ENCODE results near the gene KCNQ1OT1. TPM values are rescaled to one million over a fixed set of nuclear protein-coding genes. Genes with fewer than 3 reads are reported as not detected.

Gene KCNQ1OT1
- polyA plus RNA-seq, 1 of the 3 experiments (the other 2 are of a cell fraction): 0.03 TPM

DNA sequence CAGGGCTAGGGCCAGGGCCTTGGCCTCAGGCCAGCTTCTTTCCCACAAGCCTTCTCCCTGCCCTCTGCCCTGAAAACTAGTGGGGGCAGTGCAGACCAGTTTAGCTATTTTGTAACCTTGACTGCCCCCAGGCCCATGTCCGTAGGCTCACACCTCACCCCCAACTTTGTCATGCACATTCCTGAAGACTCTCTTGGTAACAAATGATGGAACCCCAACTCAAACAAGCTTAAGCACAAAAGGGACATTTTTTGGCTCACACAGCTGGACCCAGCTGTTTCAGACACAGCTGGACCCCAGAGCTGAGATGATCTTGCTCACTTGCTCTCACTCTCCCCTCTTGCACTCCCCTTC, 46.6 kb downstream of the KCNQ1OT1 start (continued):
- no peak for TF ChIP-seq MEF2A (IDR thresholded peaks at IDR 0.05; ENCODE audit: borderline replicate concordance, low read depth)
- no peak for TF ChIP-seq FOXM1 (IDR thresholded peaks at IDR 0.05; ENCODE audit: low read depth)
- TF ChIP-seq NFIC (IDR thresholded peaks at IDR 0.05; ENCODE audit: borderline replicate concordance): no peak
- TF ChIP-seq RCOR1 (IDR thresholded peaks at IDR 0.05; ENCODE audit: low read length): no peak
- TF ChIP-seq GABPA (IDR thresholded peaks at IDR 0.05; ENCODE audit: low read depth): no peak

DNA sequence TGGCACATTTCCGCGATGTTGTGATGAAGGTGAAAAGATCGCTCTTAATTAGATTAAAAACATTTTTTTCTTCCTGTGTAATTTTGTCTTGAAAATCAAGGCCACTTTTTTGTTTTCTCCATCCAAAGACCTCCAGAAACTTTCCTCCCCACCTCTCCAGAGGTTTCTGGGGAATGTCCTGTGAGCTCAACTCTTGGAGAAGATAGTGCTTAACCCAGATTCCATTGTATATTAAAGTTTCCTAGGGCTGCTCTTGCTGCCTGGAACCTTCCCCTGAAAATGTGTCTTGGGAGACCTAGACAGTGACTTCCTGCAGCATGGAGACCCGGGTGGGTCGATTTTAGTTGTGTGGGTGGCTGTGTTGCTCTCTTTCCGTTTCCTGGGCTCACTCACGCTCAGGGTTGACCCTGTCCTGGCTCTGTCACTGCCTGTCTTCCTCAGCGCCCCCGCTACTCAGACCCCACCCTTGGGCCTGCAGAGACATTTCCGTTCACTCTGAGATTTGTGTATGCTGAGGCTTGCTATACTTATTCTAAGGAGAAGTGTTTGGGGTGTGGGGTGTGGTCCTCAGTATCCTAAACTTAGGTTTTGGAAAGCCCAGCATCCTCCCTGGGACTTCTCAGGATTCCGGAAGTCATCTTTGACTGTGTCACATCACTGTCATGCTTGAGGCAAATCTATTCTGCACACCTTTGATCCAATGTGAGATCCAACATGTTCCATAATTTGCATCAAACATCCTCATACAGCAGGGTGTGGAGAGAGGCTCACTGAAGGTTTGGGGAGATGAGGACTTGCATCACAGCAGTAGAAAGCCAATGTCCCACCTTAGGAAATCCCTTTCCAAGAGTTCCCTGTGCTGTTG, 47.2 kb downstream of the KCNQ1OT1 start:
- Histone ChIP-seq H3K9me3 (peaks cover 19% of the 10 kb centered on the region), H3K4me2 (no peak overlapping the region), H3K4me3 (ENCODE audit: low read depth in 2 of 2, low read length in 1 of 2) (no peak overlapping the region; a peak in 1 of 4 replicates), H3K79me2 (ENCODE audit: insufficient read depth) (no peaks in the 10 kb centered on the region), H3F3A (replicated peaks; ENCODE audit: insufficient read depth) (no peaks in the 10 kb centered on the region), H3K9me2 (no peaks in the 10 kb centered on the region), H4K20me1 (ENCODE audit: insufficient read depth) (no peaks in the 10 kb centered on the region), H3K9ac (no peak overlapping the region), H2AFZ (ENCODE audit: low read depth) (no peak overlapping the region), H3K4me1 (ENCODE audit: control insufficient read depth in 1 of 2, insufficient read depth in 2 of 2, low read depth in 1 of 2, low read length in 1 of 2) (peaks cover 0 to 32% of the 10 kb centered on the region in 2 experiments; a peak in 1 of 4 replicates), H3K27ac (ENCODE audit: low read depth in 2 of 2, low read length in 1 of 2) (peak overlapping the region in 1 of 2 experiments; percentile 44; a peak in 1 of 4 replicates), H3K36me3 (replicated peaks in 1 of 2; ENCODE audit: control insufficient read depth in 1 of 2, insufficient read depth in 2 of 2, low read length in 1 of 2) (no peaks in the 10 kb centered on the region), H3K27me3 (ENCODE audit: insufficient read depth) (no peaks in the 10 kb centered on the region)
- DNase-seq: peak; percentile 18
- POLR2A ChIA-PET: no interaction called here
- TF ChIP-seq ELF1 (IDR thresholded peaks at IDR 0.05): no peak
- no peak for TF ChIP-seq FOXJ3 (CRISPR knock-in tag; IDR thresholded peaks at IDR 0.05)
- TF ChIP-seq JUND (IDR thresholded peaks at IDR 0.05): no peak
- TF ChIP-seq, protein P1, sequence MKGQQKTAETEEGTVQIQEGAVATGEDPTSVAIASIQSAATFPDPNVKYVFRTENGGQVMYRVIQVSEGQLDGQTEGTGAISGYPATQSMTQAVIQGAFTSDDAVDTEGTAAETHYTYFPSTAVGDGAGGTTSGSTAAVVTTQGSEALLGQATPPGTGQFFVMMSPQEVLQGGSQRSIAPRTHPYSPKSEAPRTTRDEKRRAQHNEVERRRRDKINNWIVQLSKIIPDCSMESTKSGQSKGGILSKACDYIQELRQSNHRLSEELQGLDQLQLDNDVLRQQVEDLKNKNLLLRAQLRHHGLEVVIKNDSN (IDR thresholded peaks at IDR 0.05; ENCODE audit: borderline replicate concordance, low read depth): no peak
- TF ChIP-seq, protein P2, sequence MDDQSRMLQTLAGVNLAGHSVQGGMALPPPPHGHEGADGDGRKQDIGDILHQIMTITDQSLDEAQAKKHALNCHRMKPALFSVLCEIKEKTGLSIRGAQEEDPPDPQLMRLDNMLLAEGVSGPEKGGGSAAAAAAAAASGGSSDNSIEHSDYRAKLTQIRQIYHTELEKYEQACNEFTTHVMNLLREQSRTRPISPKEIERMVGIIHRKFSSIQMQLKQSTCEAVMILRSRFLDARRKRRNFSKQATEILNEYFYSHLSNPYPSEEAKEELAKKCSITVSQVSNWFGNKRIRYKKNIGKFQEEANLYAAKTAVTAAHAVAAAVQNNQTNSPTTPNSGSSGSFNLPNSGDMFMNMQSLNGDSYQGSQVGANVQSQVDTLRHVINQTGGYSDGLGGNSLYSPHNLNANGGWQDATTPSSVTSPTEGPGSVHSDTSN (IDR thresholded peaks at IDR 0.05): no peak
- TF ChIP-seq, protein P3, sequence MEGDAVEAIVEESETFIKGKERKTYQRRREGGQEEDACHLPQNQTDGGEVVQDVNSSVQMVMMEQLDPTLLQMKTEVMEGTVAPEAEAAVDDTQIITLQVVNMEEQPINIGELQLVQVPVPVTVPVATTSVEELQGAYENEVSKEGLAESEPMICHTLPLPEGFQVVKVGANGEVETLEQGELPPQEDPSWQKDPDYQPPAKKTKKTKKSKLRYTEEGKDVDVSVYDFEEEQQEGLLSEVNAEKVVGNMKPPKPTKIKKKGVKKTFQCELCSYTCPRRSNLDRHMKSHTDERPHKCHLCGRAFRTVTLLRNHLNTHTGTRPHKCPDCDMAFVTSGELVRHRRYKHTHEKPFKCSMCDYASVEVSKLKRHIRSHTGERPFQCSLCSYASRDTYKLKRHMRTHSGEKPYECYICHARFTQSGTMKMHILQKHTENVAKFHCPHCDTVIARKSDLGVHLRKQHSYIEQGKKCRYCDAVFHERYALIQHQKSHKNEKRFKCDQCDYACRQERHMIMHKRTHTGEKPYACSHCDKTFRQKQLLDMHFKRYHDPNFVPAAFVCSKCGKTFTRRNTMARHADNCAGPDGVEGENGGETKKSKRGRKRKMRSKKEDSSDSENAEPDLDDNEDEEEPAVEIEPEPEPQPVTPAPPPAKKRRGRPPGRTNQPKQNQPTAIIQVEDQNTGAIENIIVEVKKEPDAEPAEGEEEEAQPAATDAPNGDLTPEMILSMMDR (IDR thresholded peaks at IDR 0.05): no peak
- TF ChIP-seq, protein P4, sequence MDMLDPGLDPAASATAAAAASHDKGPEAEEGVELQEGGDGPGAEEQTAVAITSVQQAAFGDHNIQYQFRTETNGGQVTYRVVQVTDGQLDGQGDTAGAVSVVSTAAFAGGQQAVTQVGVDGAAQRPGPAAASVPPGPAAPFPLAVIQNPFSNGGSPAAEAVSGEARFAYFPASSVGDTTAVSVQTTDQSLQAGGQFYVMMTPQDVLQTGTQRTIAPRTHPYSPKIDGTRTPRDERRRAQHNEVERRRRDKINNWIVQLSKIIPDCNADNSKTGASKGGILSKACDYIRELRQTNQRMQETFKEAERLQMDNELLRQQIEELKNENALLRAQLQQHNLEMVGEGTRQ (IDR thresholded peaks at IDR 0.05; ENCODE audit: borderline replicate concordance, low read depth, low read length): no peak
- no peak for TF ChIP-seq FOSL2 (IDR thresholded peaks at IDR 0.05; ENCODE audit: borderline replicate concordance, low read depth)
- no peak for TF ChIP-seq SIN3A (IDR thresholded peaks at IDR 0.05; ENCODE audit: borderline replicate concordance, low read depth, low read length)
- TF ChIP-seq POLR2AphosphoS5 (IDR thresholded peaks at IDR 0.05; ENCODE audit: low read depth, low read length): no peak
- TF ChIP-seq, protein P5, sequence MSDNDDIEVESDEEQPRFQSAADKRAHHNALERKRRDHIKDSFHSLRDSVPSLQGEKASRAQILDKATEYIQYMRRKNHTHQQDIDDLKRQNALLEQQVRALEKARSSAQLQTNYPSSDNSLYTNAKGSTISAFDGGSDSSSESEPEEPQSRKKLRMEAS (IDR thresholded peaks at IDR 0.05; ENCODE audit: low read depth): no peak
- TF ChIP-seq GABPA (IDR thresholded peaks at IDR 0.05; ENCODE audit: low read depth): no peak
- no peak for TF ChIP-seq RAD21 (IDR thresholded peaks at IDR 0.05; ENCODE audit: low read length)
- no peak for TF ChIP-seq FOXM1 (IDR thresholded peaks at IDR 0.05; ENCODE audit: low read depth)
- WGBS (ENCODE audit: low lambda C conversion rate): 52% methylated on average over 11 of the region's 11 CpGs
- CTCF ChIA-PET: interaction anchor here (0.6 to 1.6 kb wide), 5 partner anchors 93 to 233 kb away, joined by 3 to 5 read pairs (median 4); partner anchors contain the start of gene CDKN1C

Measured in SK-N-SH (cell line).